ENCODE data around the gene ARID2. TPM values are rescaled to one million over a fixed set of nuclear protein-coding genes. Genes with fewer than 3 reads are reported as not detected.
A peak's percentile ranks its signal among the peaks of the same experiment; 100 is the strongest.

The ARID2 gene
- total and polyA plus RNA-seq, 9 of the 15 experiments (the other 6 are each of a cell fraction or from before 2014, with no cell fraction given), result 13.4 to 41.6 (median 29.4) TPM

- no peak for TF ChIP-seq HOXB6 (CRISPR knock-in tag; IDR thresholded peaks at IDR 0.05; ENCODE audit: borderline replicate concordance)
- no peak for TF ChIP-seq MCM7 (IDR thresholded peaks at IDR 0.05)
- no peak for TF ChIP-seq CBFA2T2 (conservative IDR thresholded peaks at IDR 0.05)
- no peak for TF ChIP-seq ZFP1 (CRISPR knock-in tag; IDR thresholded peaks at IDR 0.05)
- TF ChIP-seq ZZZ3 (IDR thresholded peaks at IDR 0.05), result no peak
- TF ChIP-seq FOXA1 (IDR thresholded peaks at IDR 0.05; ENCODE audit: borderline replicate concordance), result no peak
- TF ChIP-seq MAFG (tag; conservative IDR thresholded peaks at IDR 0.05), result no peak
- TF ChIP-seq ZNF79 (CRISPR knock-in tag; IDR thresholded peaks at IDR 0.05; ENCODE audit: low read depth), result no peak
- no peak for TF ChIP-seq ILK (tag; IDR thresholded peaks at IDR 0.05; ENCODE audit: borderline replicate concordance, low read depth)
- no peak for TF ChIP-seq RNF219 (CRISPR knock-in tag; IDR thresholded peaks at IDR 0.05)
- no peak for TF ChIP-seq ZNF586 (CRISPR knock-in tag; conservative IDR thresholded peaks at IDR 0.05)
- peak; percentile 30 for TF ChIP-seq CTCFL (IDR thresholded peaks at IDR 0.05; ENCODE audit: borderline replicate concordance, insufficient read depth, low read depth, low read length, poor library complexity, severe bottlenecking)
- no peak for TF ChIP-seq POLR2AphosphoS2 (IDR thresholded peaks at IDR 0.05; ENCODE audit: low read length)
- no peak for TF ChIP-seq ZNF239 (CRISPR knock-in tag; IDR thresholded peaks at IDR 0.05)
- TF ChIP-seq ARNT (IDR thresholded peaks at IDR 0.05), result 0 out of 4 replicates have a peak, but pooled peaks of 1 of the 2 experiments have one; percentile 64
- TF ChIP-seq POLR2A (conservative IDR thresholded peaks at IDR 0.05), result peak; percentile 86
- peak in 1 of 2 experiments; percentile 78; a peak in 2 of 4 replicates for TF ChIP-seq HDAC1 (IDR thresholded peaks at IDR 0.05)
- TF ChIP-seq IRF1 (CRISPR knock-in tag; IDR thresholded peaks at IDR 0.05; ENCODE audit: borderline replicate concordance), result 0 out of 2 replicates have a peak, but pooled peaks have one; percentile 58
- no peak for TF ChIP-seq KLF1 (tag; IDR thresholded peaks at IDR 0.05)
- no peak for TF ChIP-seq FOXP4 (CRISPR knock-in tag; IDR thresholded peaks at IDR 0.05; ENCODE audit: borderline replicate concordance)
- no peak for TF ChIP-seq ZNF449 (CRISPR knock-in tag; IDR thresholded peaks at IDR 0.05)
These were observed 2.1 kb upstream of the ARID2 start (continued) for GRCh38 chr12:45727301-45727979.
